ENCODE measurements around the gene NYAP1.
"Not testable (repeated sequence)": the region's sequence is repeated elsewhere in the genome, so short reads cannot be mapped to it uniquely, and the experiment has no call there.

Gene NYAP1

GRCh38 chr7:100516135-100516812 is 32.5 kb downstream of the NYAP1 start:
- no peak for DNase-seq

- DNase-seq, result no peak
Measured at GRCh38 chr7:100517305-100517704, 33.6 kb downstream of the NYAP1 start.

GRCh38 chr7:100519580-100519979 is 35.9 kb downstream of the NYAP1 start:
- DNase-seq, result no peak

- DNase-seq, result no peak
Measured at GRCh38 chr7:100520138-100520537, 36.4 kb downstream of the NYAP1 start.

GRCh38 chr7:100521076-100521475 is 37.3 kb downstream of the NYAP1 start:
- DNase-seq, result no peak

GRCh38 chr7:100521909-100522593 is 38.3 kb downstream of the NYAP1 start:
- not testable (repeated sequence) for DNase-seq

- DNase-seq, result not testable (repeated sequence)
Measured at GRCh38 chr7:100523192-100523591, 39.5 kb downstream of the NYAP1 start.

GRCh38 chr7:100528108-100528866 is 44.6 kb downstream of the NYAP1 start:
- DNase-seq, result not testable (repeated sequence)

- DNase-seq, result no peak
Measured at GRCh38 chr7:100532165-100533022, 48.7 kb downstream of the NYAP1 start.

GRCh38 chr7:100535982-100536381 is 52.3 kb downstream of the NYAP1 start:
- not testable (repeated sequence) for DNase-seq

GRCh38 chr7:100536695-100537094 is 53.0 kb downstream of the NYAP1 start:
- DNase-seq, result not testable (repeated sequence)

GRCh38 chr7:100538348-100538653 is 54.6 kb downstream of the NYAP1 start:
- no peak for DNase-seq

GRCh38 chr7:100538654-100539435 is 55.1 kb downstream of the NYAP1 start, which contains the start of gene AGFG2:
Gene AGFG2 (plus strand): TSS chr7:100539203. CDS start chr7:100539347, 144 bp downstream.
- peak; percentile 99 for DNase-seq

- DNase-seq, result no peak
Measured at GRCh38 chr7:100539436-100540006, 55.8 kb downstream of the NYAP1 start.

GRCh38 chr7:100540073-100540723 is 56.5 kb downstream of the NYAP1 start:
- DNase-seq, result peak; percentile 39

- DNase-seq, result not testable (repeated sequence)
Measured at GRCh38 chr7:100541309-100541708, 57.6 kb downstream of the NYAP1 start.

GRCh38 chr7:100543586-100543985 is 59.9 kb downstream of the NYAP1 start:
- DNase-seq, result no peak

- no peak for DNase-seq
Measured at GRCh38 chr7:100544386-100544785, 60.7 kb downstream of the NYAP1 start.
